ENCODE measurements around the gene TSKS.
"Not testable (repeated sequence)": the region's sequence is repeated elsewhere in the genome, so short reads cannot be mapped to it uniquely, and the experiment has no call there.

Gene TSKS

GRCh38 chr19:49766007-49766929, 3.2 kb upstream of the TSKS start:
- peak; percentile 100 for DNase-seq

GRCh38 chr19:49764341-49764740, 1.2 kb upstream of the TSKS start:
- no peak for DNase-seq

- peak; percentile 28 for DNase-seq
Observed at GRCh38 chr19:49761625-49762311, 1.3 kb downstream of the TSKS start.

- DNase-seq, result no peak
Observed at GRCh38 chr19:49761249-49761624, 1.9 kb downstream of the TSKS start.

GRCh38 chr19:49758292-49758691, 4.8 kb downstream of the TSKS start:
- DNase-seq, result peak; percentile 82

- DNase-seq, result no peak
Observed at GRCh38 chr19:49755956-49756355, 7.2 kb downstream of the TSKS start.

- DNase-seq, result no peak
Observed at GRCh38 chr19:49752701-49753100, 10.4 kb downstream of the TSKS start.

- peak; percentile 53 for DNase-seq
Observed at GRCh38 chr19:49749771-49750170, 13.3 kb downstream of the TSKS start.

- no peak for DNase-seq
Observed at GRCh38 chr19:49749055-49749716, 13.9 kb downstream of the TSKS start.

- DNase-seq, result peak; percentile 32
Observed at GRCh38 chr19:49746206-49746958, 16.7 kb downstream of the TSKS start.

GRCh38 chr19:49744946-49745381, 18.1 kb downstream of the TSKS start:
- no peak for DNase-seq

- no peak for DNase-seq
Observed at GRCh38 chr19:49741210-49741844, 21.8 kb downstream of the TSKS start.

GRCh38 chr19:49739933-49740332, 23.2 kb downstream of the TSKS start:
- no peak for DNase-seq

GRCh38 chr19:49739098-49739497, 24.0 kb downstream of the TSKS start:
- DNase-seq, result no peak

GRCh38 chr19:49738268-49738667, 24.8 kb downstream of the TSKS start:
- no peak for DNase-seq

GRCh38 chr19:49730166-49730565, 32.9 kb downstream of the TSKS start:
- DNase-seq, result no peak

- DNase-seq, result peak; percentile 9
Observed at GRCh38 chr19:49727217-49728030, 35.7 kb downstream of the TSKS start.

GRCh38 chr19:49719420-49719819, 43.7 kb downstream of the TSKS start:
- not testable (repeated sequence) for DNase-seq

- DNase-seq, result no peak
Observed at GRCh38 chr19:49718991-49719390, 44.1 kb downstream of the TSKS start.

GRCh38 chr19:49718511-49718910, 44.6 kb downstream of the TSKS start:
- DNase-seq, result no peak

GRCh38 chr19:49716154-49716553, 47.0 kb downstream of the TSKS start:
- DNase-seq, result no peak

Data from fibroblast of skin of abdomen (primary cell).